HG03520 (cell line): ENCODE measurements around the gene BCAS3.
"Not testable (repeated sequence)": the region's sequence is repeated elsewhere in the genome, so short reads cannot be mapped to it uniquely, and the experiment has no call there.

Source experiments
- ATAC-seq: cut with Tn5 transposase; IDR thresholded peaks from one replicate; pipeline ENCODE4 v1.9.1; 2021; ENCODE audit warnings: mild to moderate bottlenecking, moderate library complexity; ENCODE audit not compliant: unreplicated experiment

Gene BCAS3

DNA sequence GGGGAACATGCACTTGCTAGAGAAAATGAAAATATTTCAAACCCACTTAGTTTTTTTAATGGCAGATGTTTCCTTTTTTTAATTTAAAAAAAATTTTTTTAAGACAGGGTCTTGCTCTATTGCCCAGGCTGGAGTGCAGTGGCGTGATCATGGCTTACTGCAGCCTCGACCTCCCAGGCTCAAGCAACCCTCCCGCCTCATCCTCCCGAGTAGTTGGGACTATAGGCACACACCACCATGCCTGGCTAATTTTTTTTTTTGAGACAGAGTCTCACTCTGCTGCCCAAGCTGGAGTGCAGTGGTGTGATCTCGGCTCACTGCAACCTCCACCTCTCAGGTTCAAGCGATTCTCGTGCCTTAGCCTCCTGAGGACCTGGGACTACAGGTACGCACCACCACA, 469.2 kb downstream of the BCAS3 start:
- not testable (repeated sequence) for ATAC-seq

DNA sequence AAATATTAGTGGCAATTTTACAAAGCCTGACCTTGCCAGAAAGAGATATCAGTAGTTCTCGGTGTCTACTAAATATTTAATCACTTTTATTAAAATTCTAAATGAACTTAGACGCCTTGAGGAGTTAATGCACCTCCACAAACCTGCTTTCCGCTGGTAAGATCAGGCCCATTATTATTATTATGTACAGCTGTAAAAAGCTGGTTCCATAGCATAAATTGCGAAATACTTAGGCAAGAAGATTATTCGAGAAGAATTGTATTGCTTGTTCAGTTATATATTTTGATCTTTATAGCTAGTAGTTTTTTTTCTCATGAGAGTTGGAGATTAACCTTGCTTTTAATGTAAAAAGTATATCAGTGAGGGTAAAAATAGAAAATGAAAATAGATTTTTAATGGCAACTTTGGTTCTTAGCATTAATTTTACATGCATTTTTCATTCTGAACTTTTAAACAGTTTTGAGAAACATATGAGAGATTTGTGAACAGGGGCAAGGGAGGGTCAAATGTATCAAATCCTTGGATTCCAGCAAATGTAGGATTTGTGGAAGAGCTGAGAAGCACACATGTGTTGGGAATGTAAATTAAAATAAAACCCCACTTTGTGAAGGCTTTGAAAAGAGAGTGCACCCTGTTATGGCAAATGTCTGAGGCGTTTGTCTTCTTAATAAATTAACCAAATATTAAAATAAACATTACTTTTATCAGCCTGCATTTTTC, 471.6 kb downstream of the BCAS3 start:
- no peak for ATAC-seq

DNA sequence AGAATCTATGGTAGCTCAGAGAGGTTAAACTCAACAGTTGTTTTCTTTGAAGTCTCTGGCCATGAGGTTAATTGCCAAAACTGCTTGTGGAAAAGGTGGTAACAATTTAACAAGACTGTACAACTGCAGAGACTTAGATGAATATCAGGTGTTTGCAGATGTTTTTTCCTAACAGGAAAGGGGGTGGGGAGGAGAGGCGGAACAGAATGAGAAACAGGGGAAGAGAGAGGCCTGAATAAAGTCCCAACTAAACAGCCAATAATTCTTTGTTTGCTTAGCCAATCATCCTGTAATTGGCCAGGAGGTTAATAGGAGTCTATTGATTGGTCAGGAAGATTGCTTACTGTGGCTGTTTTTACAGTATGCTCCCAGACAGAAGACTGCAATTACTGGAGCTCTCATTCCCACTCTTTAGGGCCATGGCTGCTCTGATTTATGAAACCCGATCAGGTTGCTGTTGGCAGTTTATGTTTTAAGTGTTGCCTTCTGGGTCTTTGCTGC, 472.3 kb downstream of the BCAS3 start:
- ATAC-seq = no peak

DNA sequence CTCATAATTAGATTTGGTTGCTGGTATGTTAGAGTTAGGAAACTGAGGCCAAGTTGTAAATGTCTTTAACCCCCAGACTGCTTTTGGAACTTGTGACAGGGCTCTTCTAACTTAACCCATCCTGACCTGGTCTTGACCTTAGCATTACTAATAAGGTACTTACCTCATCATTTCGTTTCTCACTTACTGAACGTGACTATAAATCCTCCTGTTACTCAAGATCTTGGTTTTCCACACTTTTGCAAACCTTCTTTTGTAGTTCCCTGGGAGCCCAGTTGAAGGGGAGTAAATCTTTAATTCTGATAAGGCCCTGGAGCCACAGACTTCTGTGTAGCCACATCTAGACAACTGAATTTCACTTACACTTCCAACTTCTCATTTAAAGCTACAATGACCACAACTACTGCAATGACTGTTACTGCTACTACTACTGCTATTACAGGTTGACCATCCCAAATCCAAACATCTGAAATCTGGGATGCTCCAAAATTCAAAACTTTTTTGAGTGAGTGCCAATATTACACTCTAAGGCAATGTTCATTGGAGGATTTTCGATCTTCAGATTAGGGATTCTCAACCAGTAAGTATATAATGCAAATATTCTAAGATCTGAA, 473.1 kb downstream of the BCAS3 start:
- ATAC-seq = no peak

DNA sequence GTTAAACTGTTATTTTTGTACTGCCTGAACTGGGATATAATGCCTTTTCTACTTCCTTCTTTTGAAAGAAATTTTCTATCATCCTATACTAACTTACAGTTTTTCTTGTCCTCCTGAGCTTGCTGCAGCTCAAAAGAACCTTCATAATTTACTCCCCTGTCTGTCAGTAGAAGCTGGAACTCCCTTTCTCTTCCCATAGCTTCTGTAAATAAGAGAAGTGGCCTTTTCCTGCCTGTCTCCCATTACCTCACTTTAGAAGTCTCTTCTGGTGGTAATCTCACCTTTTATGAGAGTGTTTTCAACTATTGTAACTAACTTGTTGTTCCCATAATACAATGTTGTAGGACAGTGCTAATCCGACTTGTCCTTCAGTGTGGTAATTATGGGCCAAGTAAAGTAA, 475.2 kb downstream of the BCAS3 start:
- no peak for ATAC-seq

DNA sequence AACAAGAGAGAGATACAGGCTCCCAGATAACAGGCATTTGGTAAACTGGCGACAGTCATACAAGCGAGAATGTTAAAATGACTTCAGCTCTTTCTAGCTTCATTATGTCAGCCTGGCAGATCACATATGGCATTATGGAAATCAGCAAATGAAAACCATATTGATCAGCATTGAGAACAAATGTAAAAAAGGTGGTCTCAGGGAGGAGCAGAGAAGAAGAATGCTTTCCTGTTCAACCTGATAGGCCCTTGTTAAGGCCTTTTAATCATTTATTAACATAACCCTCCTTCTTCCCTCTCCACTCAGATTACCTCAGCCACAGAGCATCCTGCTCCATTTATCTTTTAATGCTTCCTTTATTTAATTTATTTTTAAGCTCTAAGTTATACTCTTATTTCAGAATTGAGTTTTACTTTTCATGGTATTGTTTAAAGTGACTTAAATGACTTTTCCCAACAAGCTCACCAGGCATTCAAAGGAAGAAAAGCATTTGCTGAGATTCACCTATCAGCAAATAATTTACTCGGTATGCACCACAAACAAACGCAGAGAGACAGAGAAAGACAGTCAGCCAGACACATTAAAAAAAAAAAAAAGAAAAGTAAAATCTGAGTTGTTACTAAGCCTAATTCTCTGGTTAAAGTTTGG, 478.1 kb downstream of the BCAS3 start:
- ATAC-seq = no peak

DNA sequence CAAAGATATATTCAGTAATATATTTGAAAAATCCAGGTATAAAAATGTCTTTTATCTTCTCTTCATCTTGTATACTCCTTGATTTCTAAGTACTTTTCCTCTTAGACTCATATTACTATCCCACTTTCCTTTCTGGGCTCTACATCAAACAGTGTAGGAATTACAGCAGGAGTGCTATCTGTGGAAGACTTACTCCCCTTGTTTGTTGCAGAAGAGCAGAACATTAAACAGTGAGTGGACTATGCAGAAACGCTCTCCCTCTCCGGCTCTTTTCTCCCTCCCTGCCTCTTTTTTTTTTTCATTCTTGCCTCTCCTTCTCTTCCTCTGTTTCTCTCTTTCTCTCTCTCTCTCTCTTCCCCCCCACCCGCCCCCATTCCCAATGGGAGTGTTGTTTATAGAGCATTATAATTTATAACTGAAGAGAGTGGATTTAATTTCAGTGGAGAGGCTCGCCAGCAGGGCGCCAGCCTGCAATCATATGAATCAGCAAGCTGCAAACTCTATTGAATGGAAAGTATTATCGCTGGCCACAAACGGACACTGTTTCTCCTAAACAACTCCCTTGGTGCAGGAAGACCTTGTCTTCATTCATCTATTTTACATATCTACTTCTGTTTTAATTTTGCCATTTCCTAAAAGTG, 479.7 kb downstream of the BCAS3 start:
- ATAC-seq = no peak

DNA sequence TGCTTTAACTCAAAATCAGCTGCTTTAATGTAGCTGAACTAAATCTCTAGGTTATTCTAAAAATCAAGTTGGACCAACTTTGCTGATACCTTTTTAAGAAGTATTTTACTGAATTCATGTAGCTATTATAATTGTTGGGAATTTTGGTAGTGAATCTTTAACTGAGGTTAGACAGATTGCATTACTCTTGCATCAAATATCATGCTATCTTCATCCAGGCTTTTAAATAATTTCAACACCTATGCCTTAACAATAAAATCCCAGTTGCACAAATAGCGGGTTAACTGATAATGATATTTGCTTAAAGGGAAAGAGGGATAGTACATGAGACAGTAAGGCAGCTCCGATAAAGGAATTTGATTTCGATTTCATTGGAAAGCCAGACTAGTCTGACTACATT, 480.7 kb downstream of the BCAS3 start:
- no peak for ATAC-seq

DNA sequence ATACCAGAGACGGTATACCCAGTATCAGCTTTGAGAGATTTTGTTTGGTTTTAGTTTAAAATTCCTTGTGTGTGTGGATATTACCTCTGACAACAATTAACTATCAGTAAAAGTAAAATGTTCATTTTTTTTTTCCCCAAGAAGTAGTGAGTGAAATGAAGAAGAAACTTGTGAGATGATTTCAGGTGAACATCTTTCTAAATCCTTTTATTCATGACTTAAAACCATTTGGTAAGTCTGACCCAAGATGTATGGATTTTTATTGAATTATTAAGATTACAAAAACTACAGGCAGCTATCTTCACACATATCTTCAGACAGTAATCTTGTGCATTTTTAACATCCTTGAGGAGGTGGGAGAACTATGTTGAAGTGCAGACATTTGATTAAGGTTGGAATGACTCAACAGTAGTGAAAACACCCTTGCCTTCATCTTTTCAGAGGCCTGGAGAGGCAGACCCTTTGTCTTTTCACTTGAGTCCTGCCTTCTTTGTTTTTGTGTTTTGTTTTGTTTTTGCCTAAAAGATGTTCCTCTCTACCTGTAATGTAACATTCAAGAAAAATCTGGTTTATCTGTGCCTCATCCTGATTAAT, 481.7 kb downstream of the BCAS3 start:
- no peak for ATAC-seq

DNA sequence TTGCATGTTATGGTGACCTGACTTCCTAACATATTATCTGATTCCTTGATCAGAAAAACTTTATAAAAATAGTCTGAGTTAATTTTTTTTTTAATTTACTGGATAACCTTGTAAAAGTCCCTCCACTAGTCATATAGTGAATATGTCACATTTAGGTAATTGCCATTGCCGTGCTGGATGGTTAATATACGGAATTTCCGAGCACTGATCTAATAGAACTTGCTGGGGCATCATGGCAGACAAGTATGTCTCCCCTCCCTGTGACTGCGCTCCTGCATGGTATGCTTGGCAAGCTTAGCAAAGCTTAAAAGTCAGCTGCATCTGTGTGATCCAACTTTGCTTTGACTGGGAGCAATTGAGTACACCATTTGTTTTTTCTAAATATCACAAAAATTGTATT, 482.6 kb downstream of the BCAS3 start:
- no peak for ATAC-seq

DNA sequence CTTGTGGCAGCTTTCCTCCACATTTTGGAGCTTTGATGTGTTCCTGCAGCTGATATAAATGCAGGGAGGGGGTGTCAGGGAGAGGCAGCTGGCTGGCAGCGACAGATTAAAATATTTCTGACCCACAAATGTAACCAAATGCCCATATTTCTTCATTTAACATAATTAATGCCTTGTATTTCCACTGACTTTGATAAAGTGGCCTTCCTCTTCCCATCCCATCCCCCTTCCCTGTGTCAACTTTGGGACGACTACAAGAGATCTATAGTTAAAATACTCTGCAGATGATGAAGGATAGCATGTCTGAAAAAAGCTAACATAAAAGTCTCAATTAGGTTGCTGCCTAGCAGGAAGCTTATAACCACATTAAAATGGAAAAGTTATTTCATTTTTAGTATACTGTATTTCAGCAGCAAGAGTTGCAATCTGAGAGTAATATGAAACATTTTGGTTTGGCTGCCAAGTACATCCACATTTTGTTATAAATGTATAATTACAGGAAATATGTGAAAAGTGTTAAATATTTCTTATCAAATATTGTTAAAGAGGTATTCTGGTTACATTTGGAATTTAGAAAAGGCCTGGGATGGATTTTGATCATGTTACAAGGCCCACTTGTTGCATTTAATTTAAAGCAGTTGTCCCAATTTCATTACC, 483.3 kb downstream of the BCAS3 start:
- no peak for ATAC-seq

DNA sequence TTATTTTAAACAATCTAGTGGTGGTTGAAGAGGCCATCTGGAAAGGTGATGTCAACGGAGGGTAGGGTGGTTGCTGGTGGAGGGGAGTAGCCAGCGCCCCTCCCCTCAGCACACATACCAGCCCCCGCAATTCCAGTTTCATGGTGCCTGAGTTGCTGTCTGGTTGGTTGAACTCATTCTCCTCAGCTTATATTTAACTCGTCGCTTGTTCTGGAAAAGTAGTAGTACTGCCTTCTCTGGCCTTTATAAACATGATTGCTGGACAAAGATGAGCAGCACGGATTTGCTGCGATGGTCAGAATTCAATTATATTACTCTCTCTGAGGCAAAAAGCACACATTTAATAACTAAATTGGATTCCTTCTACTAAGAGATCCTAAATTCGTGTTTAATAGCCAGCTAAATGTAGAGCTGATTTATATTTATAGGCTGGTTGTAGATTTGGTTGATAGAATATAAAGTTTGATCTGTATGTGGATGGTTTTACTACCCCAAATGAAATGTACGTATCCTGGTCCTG, 484.0 kb downstream of the BCAS3 start:
- ATAC-seq = no peak

DNA sequence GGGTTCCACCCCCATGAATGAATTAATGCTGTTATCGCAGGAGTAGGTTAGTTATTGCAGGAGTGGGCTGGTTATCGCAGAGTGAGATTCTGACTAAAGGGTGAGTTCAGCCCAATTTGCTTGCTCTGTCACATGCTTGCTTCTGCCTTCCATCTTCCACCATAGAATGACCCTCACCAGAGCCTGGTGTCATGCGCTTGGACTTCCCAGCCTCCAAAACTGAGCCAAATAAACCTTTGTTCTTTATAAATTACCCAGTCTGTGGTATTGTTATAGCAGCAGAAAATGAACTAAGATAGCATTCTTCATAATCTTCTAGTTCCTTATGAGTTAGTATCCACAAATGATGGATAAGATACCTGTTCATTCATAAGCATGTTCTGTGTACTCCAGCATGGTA, 486.9 kb downstream of the BCAS3 start:
- no peak for ATAC-seq

DNA sequence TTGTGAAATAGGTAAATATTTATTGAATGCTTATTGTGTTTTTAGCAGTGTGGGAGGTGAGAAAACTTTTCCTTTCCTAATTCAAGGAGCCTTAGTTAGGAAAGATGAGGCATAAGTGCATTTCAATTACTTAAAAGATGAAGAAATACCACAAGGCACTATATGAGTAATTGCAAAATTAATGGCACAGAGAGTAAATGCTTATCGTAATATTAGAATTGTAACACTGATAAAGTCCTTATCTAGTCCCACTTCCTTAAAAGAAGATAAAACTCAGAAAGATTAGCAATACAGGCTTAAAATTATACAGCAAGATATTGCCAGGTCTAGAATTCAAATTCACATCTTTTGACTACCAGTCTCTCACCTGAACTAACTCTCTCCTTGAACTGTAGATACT, 489.4 kb downstream of the BCAS3 start:
- ATAC-seq = no peak

DNA sequence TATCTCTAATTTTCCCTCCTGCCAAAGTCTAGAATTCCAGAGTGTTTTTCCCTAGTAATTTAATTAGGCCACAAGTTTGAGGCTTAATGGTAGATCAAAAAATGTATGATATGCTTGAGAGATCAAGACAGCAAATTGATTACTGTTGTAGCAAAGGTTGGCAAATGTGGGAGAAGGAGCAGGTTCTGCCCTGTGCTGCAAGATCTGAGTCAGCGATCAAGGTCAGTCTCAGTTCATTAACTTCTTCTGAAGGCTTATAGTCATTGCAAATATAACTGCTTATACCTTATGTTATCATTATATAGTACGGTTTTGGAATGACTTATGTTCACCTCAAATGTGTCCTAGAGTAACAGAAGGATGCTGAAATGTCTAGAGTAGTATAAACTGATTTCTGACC, 490.9 kb downstream of the BCAS3 start:
- ATAC-seq = no peak

DNA sequence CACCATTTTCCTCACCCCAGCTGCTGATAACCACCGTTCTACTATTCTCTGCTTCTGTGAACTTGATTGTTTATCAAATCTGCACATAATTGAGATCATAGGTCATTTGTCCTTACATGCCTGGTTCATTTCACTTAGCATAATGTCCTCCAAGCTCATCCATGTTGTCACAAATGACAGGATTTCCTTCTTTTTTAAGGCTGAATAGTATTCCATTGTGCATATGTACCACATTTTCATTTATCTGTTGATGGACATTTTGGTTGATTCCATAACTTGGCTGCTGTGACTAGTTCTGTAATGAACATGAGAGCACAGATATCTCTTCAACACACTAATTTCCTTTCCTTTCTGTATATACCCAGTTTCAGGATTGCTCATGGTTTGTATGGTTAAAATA, 496.7 kb downstream of the BCAS3 start:
- no peak for ATAC-seq

DNA sequence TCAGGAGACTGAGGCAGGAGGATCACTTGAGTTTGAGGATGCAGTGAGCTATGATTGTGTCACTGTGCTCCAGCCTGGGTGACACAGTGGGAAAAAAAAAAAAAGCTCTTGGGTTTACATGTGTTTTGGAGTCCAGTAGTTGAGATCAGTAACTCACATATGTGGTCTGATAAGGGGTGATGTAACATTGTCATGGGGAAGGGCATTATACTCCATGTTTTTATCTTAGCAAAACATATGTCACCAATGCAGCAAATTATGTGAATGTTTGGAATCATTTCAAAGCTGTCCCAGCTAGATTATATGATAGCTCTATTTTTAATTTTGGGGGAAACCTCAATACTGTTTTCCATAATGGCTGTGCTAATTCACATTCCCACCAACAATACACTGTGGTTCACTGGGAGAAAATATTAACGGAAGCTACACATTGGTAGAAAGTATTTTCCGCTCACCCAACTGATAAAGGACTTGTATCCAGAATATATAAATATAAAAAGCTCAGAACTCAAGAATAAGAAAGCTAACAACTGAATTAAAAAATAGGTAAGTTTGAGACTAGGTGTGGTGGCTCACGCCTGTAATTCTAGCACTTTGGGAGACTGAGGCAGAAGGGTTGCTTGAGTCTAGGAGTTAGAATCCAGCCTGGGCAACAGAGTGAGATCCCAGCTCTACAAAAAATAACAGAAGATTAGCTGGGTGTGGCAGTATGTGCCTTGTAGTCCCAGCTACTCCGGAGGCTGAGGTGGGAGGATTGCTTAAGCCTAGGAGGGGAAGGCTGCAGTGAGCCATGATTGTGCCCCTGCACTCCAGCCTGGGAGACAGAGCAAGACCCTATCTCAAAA, 497.9 kb downstream of the BCAS3 start:
- no peak for ATAC-seq

DNA sequence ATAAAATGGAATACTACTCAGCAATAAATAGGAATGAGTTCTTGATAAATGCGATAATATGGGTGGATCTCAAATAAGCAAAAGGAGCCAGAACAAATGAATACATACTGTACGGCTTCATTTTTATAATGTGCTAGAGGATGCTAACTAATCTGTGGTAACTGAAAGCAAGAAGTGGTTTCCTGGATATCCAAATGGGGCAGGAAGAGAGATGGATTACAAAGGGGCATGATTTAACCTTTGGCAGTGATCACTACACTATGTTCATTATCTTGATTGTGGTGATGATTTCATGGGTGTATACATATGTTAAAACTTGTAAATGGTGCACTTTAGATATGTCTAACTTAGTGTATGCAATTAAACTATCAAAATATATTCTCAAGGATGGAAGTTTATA, 499.7 kb downstream of the BCAS3 start:
- ATAC-seq = no peak

DNA sequence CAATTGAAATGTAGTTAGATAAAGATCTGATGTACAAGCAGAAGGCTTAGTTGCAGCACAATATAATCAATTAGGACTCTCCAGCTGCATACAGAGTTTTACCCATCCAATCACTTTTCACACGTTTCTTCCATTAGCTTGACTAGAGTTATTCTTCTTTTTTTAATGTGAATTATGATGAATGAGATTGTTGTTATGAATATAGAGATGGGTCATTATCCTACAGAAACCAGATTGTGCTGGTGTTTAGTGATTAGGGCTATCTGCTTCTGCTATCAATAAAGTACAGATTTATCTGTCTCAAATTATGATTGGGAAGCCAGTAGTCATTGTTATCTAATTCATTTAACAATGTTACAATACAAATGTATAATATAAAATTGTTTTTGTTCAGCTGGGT, 500.6 kb downstream of the BCAS3 start:
- no peak for ATAC-seq

DNA sequence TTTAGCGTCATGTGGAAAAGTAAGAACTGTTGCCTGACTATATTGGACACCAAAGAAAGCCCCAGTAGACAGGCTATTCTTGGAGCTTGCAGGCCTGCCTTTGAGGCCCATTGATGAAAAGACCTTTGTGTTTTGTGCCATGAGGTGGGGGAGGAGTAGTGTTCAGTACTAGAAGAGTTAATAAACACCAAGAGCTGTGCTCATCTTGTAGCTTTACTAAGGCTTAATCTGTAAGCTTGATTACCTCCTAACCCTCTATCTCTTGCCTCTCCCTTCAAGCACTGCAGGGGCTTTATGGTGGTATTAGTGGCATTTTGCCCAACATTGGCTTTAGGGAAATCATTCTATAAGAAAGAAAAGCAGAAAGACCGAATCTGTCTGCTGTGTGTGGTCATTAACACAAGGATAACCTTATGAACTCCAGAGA, 501.7 kb downstream of the BCAS3 start:
- no peak for ATAC-seq
